HEK293T (cell line): ENCODE data around the gene RNF7.

ENCODE experiments used
- CTBP1 ChIP-seq: fragments of 450-650 bp; IDR thresholded peaks from 2 replicates; pipeline ENCODE4 v1.6.1; 2016; ENCODE audit warnings: borderline replicate concordance
- FOXM1 ChIP-seq: fragments of 450-650 bp; IDR thresholded peaks from 2 replicates; pipeline ENCODE4 v1.6.1; 2017; ENCODE audit warnings: mild to moderate bottlenecking, borderline replicate concordance
- L3MBTL2 ChIP-seq: fragments of 450-650 bp; conservative IDR thresholded peaks from 2 replicates; pipeline ENCODE4 v1.6.1; 2016; ENCODE audit warnings: mild to moderate bottlenecking
- SP1 ChIP-seq: fragments of 450-650 bp; IDR thresholded peaks from 2 replicates; pipeline ENCODE4 v1.6.1; 2017
- SUZ12 ChIP-seq: fragments of 450-650 bp; IDR thresholded peaks from 2 replicates; pipeline ENCODE4 v1.6.1; 2016; ENCODE audit warnings: mild to moderate bottlenecking

DNA sequence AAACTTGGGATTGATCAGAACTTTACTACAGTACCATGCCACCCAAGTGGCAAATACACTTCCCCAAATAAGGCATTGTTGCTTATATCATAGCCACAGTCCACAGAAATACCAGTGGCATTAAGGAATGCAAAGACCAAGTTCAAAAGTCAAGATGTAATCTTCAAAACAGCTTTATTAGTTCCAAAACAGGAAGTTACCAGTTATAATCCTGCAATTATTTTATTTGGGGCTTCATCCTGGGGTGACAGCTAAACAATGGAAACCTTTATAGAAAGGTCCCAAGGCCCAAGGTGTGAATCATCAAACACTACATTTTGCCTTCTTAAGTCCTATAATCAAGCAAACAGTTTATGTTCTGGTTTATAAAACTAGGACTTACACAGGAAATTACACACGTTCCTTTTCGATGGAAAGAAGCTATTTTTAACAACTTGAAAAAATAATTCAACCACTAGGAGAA is 30.3 kb upstream of the RNF7 start:
- TF ChIP-seq L3MBTL2, result no peak
- TF ChIP-seq SUZ12, result no peak
- no peak for TF ChIP-seq SP1
- no peak for TF ChIP-seq FOXM1
- TF ChIP-seq CTBP1, result no peak
